Endodermal cell (in vitro differentiated cells): ENCODE data around the gene CBX2. TPM values are rescaled to one million over a fixed set of nuclear protein-coding genes. Genes with fewer than 3 reads are reported as not detected.

Experiments used
- DNase-seq: peaks from one replicate; pipeline ENCODE4 v3.0.0-alpha.2; 2017
- H3K27ac ChIP-seq: 2 replicates; pipeline ENCODE4 v1.5.1; 2013; ENCODE audit warnings: mild to moderate bottlenecking, low read depth, low read length, moderate library complexity
- H3K27me3 ChIP-seq: 2 replicates; pipeline ENCODE4 v1.6.1; 2013; ENCODE audit warnings: mild to moderate bottlenecking, low read length, moderate library complexity; ENCODE audit not compliant: insufficient read depth, control insufficient read depth, poor library complexity, severe bottlenecking
- H3K36me3 ChIP-seq: 2 replicates; pipeline ENCODE4 v1.7.0; 2013; ENCODE audit warnings: mild to moderate bottlenecking, low read length, moderate library complexity; ENCODE audit not compliant: control insufficient read depth, insufficient read depth
- H3K4me1 ChIP-seq: one replicate; pipeline ENCODE4 v1.7.0; 2013; ENCODE audit warnings: low read length; ENCODE audit not compliant: control insufficient read depth, insufficient read depth
- H3K4me3 ChIP-seq: 2 replicates; pipeline ENCODE4 v1.5.1; 2013; ENCODE audit warnings: mild to moderate bottlenecking, low read length, moderate library complexity
- H3K9ac ChIP-seq: 2 replicates; pipeline ENCODE4 v1.6.1; 2013; ENCODE audit warnings: mild to moderate bottlenecking, low read length, moderate library complexity; ENCODE audit not compliant: poor library complexity, severe bottlenecking; ENCODE audit errors: extremely low read depth
- H3K9me3 ChIP-seq: 2 replicates; pipeline ENCODE4 v1.6.1; 2013; ENCODE audit warnings: mild to moderate bottlenecking, low read length, moderate library complexity; ENCODE audit not compliant: control insufficient read depth
- H3K27ac Mint-ChIP-seq: 2 replicates; pipeline ENCODE4 v1.8.0; 2020; ENCODE audit warnings: mixed read lengths
- H3K27me3 Mint-ChIP-seq: 2 replicates; pipeline ENCODE4 v1.8.0; 2021; ENCODE audit warnings: mild to moderate bottlenecking, mixed read lengths; ENCODE audit not compliant: insufficient read depth
- H3K36me3 Mint-ChIP-seq: 2 replicates; pipeline ENCODE4 v1.8.0; 2020; ENCODE audit warnings: low read depth, mixed read lengths
- H3K4me1 Mint-ChIP-seq: 2 replicates; pipeline ENCODE4 v1.8.0; 2020; ENCODE audit warnings: mixed read lengths
- H3K4me3 Mint-ChIP-seq: 2 replicates; pipeline ENCODE4 v1.8.0; 2020; ENCODE audit warnings: mild to moderate bottlenecking, moderate library complexity, mixed read lengths
- H3K9me3 Mint-ChIP-seq: 2 replicates; pipeline ENCODE4 v1.8.0; 2020; ENCODE audit warnings: mild to moderate bottlenecking, mixed read lengths
- WGBS, 2 experiments: methylation state at CpG; one replicate each; pipeline versions ENCODE4 v1.1.5 to v1.1.7; 2013; ENCODE audit warnings: missing lambda C conversion rate in 2 of 2, mixed read lengths in 1 of 2; ENCODE audit not compliant: insufficient coverage in 1 of 2, insufficient read length in 1 of 2; 5-methylcytosine and 5-hydroxymethylcytosine counted together
- total RNA-seq, 2 donors: library from RNA; stranded (reverse); fragmentation: NEBNext Ultra II Directional in 1 of 2; extraction: Animal tissue kit (Norgen Biotek cat#: 25700) in 1 of 2; gene quantifications; 2 replicates in 1 of 2; 3 replicates in 1 of 2; pipeline ENCODE4 v1.2.1, GENCODE V29; 2021
- TF ChIP-seq, protein P1 (sequence below): fragments of 200-600 bp; sonication (generic); conservative IDR thresholded peaks from 2 replicates; pipeline ENCODE4 v1.5.0; 2021; ENCODE audit warnings: antibody characterized with exemption, mild to moderate bottlenecking

CBX2 gene
- total RNA-seq, 2 donors from 2014 or later, result 75.0 to 78.6 TPM

DNA sequence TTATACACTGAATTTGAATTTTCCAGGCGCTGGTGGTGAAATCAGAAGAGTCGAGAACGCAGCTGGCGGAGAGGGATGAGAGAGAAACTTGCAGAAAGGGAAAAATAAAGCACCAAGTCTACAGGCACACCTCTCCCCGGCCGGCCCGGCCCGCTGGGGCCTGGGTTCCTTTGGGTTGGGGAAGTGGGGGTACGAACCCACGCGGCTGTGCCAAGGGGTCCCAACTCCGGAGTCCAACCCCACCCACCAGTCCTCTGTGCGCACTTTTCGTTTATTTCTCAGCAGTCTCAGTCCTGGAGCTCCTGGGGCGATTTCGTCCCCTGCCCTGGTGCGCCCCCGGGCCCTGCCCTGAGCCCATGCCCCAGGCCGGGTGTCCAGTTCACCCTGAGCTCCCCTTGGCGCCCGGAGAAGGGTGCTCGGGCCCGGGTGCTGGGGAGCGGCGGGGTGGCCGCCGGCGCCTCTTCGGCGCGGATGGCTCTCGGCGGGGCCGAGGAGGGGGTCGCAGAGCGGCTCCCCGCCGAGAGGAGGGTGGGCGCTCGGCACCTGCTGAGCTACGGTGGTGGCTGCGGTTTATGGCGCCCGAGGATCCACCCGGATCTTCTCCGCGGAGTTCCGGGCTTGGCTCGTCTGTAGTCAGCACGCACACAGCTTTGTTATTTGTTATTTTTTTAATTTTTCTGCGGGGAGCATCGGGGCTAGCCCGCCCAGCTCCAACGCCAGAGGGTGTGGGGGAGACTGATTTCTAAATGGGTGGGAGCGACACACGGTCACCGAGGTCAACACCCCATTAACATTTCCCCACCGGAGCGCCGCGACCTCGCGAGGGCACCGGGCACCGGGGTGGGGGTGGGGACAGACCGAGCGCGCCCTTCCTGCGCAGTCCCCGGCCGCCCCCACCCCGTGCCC, 34.7 kb downstream of the CBX2 start:
- Mint-ChIP-seq H3K4me1 (peaks cover 17% of the 10 kb centered on the region), H3K27me3 (peaks cover 90% of the 10 kb centered on the region), H3K9me3 (peaks cover 5% of the 10 kb centered on the region), H3K36me3 (no peaks in the 10 kb centered on the region), H3K4me3 (peak overlapping the region; percentile 46), H3K27ac (no peak overlapping the region)
- no peak overlapping the region for H3K27ac ChIP-seq
- no peak overlapping the region for H3K9ac ChIP-seq
- 4 to 7% methylated on average over 34 to 71 of the region's 72 CpGs for WGBS, 2 experiments
- no peaks in the 10 kb centered on the region for H3K9me3 ChIP-seq
- peaks cover 3% of the 10 kb centered on the region for H3K4me1 ChIP-seq
- H3K36me3 ChIP-seq, result no peaks in the 10 kb centered on the region
- peak overlapping the region; percentile 45 for H3K4me3 ChIP-seq
- TF ChIP-seq, protein P1, sequence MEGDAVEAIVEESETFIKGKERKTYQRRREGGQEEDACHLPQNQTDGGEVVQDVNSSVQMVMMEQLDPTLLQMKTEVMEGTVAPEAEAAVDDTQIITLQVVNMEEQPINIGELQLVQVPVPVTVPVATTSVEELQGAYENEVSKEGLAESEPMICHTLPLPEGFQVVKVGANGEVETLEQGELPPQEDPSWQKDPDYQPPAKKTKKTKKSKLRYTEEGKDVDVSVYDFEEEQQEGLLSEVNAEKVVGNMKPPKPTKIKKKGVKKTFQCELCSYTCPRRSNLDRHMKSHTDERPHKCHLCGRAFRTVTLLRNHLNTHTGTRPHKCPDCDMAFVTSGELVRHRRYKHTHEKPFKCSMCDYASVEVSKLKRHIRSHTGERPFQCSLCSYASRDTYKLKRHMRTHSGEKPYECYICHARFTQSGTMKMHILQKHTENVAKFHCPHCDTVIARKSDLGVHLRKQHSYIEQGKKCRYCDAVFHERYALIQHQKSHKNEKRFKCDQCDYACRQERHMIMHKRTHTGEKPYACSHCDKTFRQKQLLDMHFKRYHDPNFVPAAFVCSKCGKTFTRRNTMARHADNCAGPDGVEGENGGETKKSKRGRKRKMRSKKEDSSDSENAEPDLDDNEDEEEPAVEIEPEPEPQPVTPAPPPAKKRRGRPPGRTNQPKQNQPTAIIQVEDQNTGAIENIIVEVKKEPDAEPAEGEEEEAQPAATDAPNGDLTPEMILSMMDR, result peak; percentile 16
- DNase-seq, result peak; percentile 68
- H3K27me3 ChIP-seq, result peaks cover 88% of the 10 kb centered on the region

DNA sequence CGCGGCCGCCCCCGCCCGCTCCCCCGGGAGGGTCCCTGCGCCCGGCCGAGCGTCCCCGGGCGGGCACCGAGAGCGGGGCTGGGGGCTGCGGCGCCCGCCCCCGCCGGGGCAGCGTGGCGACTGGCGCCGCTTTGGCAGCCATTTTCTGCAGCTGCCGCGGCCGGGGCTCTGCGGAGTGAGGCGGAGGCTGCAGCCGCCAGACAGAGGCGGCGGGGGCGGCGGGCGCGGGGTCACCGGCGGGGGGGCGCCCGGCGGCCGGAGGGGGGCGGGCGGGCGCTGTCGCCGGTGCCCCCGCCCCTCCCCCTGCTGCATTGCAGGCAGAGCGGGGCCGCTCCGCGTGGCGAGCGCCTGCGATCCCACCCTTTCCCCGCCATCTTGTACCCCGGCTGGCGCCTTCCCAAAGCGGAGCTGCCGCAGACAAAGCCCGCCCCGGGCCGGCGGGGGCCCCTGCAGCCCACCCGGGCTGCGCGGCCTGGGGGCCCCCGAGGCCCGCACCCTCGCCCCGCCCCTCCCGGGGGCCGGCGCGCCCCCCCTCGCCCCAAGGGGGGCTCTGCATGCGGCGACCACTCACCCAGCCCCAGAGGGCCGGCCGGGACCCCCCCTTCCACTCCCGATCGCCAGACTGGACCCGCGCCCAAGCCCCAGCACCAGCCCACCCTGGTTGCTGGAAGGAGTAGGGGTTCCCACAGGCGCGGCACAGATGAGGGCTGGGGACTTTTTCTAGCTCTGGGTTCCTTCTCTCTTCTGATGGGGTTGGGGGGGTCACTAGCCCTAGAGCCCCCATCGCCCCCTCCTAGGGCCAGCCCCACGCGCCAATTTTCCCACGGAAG, 35.6 kb downstream of the CBX2 start:
- DNase-seq, result peak; percentile 80
- TF ChIP-seq, protein P1, result no peak
- no peaks in the 10 kb centered on the region for H3K36me3 ChIP-seq
- WGBS, 2 experiments, result 0 to 1% methylated on average over 9 to 89 of the region's 89 CpGs
- H3K9ac ChIP-seq, result no peak overlapping the region
- no peak overlapping the region for H3K27ac ChIP-seq
- no peaks in the 10 kb centered on the region for H3K36me3 Mint-ChIP-seq
- peaks cover 5% of the 10 kb centered on the region for H3K9me3 Mint-ChIP-seq
- H3K27me3 Mint-ChIP-seq, result peaks cover 90% of the 10 kb centered on the region
- H3K4me3 ChIP-seq, result no peak overlapping the region
- peaks cover 3% of the 10 kb centered on the region for H3K4me1 ChIP-seq
- peaks cover 17% of the 10 kb centered on the region for H3K4me1 Mint-ChIP-seq
- peaks cover 88% of the 10 kb centered on the region for H3K27me3 ChIP-seq
- no peak overlapping the region for H3K27ac Mint-ChIP-seq
- peak overlapping the region; percentile 46 for H3K4me3 Mint-ChIP-seq
- no peaks in the 10 kb centered on the region for H3K9me3 ChIP-seq

DNA sequence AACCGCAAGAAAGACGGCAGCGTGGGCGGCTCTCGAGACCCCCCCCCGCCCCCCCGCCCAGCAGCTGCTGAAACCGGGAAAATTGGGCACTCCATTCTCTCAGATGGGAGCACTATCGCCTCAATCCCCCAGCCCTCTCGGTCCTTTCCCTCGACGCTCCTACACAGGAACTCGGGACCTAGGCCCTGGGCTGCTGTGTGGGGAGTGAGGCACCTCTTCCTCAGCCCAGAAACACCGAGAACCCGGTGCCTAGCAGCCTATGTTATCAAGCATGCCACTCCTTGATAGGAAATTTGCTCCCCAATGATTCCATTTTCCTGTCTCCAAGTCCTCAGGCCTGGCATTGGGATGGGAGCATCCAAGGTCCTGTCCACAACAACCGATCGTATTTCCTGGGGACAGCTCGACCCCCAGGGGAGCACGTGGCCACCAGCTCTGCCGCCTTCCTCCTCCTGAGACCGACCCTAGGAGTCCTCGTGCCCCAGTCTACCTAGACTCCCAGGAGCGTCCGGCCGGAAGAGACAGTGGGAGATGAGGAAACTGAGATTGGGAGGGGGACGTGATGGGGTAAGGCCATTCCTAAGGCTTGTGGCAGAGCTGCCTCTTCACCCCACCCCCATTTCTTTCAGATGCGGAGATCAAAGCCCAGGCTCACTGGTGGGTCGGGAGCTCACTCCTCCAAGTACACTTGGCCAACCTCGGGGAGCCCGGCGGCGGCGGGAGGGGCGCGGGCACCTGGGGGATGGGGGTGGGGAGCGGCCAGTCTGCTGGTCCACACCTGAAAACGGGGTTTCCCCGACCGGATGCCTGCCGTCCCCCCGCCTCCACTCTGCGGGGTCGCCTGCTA, 36.4 kb downstream of the CBX2 start:
- Histone ChIP-seq H3K27me3 (peaks cover 88% of the 10 kb centered on the region), H3K4me1 (peaks cover 3% of the 10 kb centered on the region), H3K9ac (no peak overlapping the region), H3K4me3 (no peak overlapping the region), H3K27ac (no peak overlapping the region), H3K9me3 (no peaks in the 10 kb centered on the region), H3K36me3 (no peaks in the 10 kb centered on the region)
- Mint-ChIP-seq H3K9me3 (peaks cover 5% of the 10 kb centered on the region), H3K36me3 (no peaks in the 10 kb centered on the region), H3K4me1 (peaks cover 14% of the 10 kb centered on the region), H3K27ac (no peak overlapping the region), H3K27me3 (peaks cover 90% of the 10 kb centered on the region), H3K4me3 (peak overlapping the region; percentile 40)
- TF ChIP-seq, protein P1, result no peak
- WGBS, 2 experiments, result 6 to 8% methylated on average over 9 to 40 of the region's 43 CpGs
- DNase-seq, result peak; percentile 83
